GM18907 (cell line): Measurements from ENCODE around the gene C8G.

Experiments used
- ATAC-seq: cut with Tn5 transposase; IDR thresholded peaks from one replicate; pipeline ENCODE4 v1.9.1; 2021; ENCODE audit warnings: mild to moderate bottlenecking, moderate library complexity; ENCODE audit not compliant: unreplicated experiment

C8G gene

GRCh38 chr9:136964833-136965422, 19.9 kb downstream of the C8G start:
- ATAC-seq, result no peak

GRCh38 chr9:136965771-136966484, 20.9 kb downstream of the C8G start:
- ATAC-seq, result no peak

- no peak for ATAC-seq
Observed at GRCh38 chr9:136968333-136969127, 23.5 kb downstream of the C8G start.

GRCh38 chr9:136969150-136969549, 24.1 kb downstream of the C8G start:
- ATAC-seq, result no peak

DNA sequence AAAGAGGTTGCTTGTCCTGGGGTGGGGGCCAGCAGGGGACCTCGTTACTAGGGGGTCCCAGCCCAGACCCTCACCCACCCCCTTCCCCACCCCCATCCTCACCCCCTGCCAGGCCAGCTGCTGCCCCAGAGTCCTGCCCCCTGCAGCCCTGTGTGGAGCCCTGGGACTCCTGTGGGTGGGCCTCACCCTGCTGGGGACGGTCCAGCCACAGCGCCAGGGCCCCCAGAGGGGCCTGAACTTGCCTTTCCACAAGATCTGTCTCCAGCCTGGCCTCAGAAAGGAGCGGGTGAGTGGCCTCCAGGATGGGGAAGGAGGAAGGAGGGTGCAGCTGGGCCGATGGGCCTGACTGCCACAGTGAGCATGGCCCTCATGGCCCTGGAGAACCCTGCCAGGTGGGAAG, 24.7 kb downstream of the C8G start:
- ATAC-seq, result no peak

- no peak for ATAC-seq
Observed at GRCh38 chr9:136970361-136970760, 25.3 kb downstream of the C8G start.

GRCh38 chr9:136971746-136972145, 26.7 kb downstream of the C8G start:
- no peak for ATAC-seq

DNA sequence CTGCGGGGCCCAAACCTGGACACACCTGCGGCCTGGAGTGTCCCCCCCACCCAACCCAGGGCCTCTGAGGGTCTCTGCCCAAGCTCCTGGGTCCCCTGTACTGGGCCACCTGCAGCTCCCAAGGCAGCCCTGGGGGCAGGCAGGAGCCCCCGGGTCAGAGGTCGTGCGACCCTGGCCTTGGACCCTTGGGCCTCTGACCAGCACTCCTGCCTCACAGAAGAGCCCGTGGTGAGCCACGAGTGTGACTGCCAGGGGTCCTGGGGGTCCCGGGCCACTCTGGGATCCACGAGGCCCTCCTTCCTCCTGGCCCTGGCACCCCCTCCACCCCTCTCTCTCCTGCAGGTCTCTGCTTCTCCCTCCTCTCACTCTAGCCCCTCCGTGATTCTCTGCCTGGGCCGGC, 27.3 kb downstream of the C8G start:
- ATAC-seq, result no peak

GRCh38 chr9:136972743-136973142, 27.7 kb downstream of the C8G start:
- no peak for ATAC-seq

DNA sequence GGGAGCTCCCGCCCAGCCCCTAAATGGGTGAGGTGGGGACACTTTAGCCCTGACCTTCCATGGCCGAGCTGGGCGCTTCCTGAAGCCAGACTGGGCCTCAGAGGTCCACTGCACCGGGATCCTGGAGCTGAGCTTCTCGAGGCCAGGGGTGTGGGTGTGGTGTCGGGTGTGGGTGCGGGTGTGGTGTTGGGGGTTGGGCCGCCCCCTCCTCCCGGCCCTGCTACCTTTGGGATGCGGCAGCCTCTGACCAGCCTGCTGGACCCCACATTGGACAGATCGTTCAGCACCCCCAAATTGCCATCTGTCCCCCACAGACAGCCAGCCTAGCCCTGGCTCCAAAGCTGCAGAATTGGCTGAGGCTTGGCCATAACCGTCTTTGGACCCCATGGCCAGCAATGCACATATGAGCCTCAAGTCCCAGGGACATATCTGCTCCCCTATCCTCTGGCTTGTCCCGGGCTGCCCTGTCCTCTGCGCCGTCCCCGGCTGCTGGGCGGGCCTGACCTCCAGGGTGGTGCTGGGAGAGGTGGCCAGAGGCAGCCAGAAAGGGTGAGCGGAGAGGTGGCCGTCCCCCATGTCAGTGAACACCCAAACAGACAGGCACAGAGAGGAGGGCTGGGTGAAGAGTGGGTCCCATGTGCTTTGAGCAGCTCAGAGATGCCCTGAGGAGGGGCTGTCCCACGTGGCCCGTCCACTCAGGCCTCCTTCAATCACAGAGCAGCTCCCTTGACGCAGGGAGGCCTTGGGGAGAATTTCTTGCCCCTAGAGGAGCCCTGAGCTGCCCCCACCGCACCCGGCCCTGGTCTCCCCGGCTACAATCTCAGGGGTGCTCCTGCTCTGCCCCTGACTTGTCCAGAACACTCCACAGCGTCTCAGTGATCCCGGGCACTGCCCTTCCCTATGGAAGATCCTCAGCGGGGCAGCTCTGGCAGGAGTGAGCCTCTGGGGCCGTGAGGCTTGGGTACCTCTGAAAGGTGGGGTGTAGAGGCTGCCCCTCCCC, 28.9 kb downstream of the C8G start:
- ATAC-seq, result no peak

DNA sequence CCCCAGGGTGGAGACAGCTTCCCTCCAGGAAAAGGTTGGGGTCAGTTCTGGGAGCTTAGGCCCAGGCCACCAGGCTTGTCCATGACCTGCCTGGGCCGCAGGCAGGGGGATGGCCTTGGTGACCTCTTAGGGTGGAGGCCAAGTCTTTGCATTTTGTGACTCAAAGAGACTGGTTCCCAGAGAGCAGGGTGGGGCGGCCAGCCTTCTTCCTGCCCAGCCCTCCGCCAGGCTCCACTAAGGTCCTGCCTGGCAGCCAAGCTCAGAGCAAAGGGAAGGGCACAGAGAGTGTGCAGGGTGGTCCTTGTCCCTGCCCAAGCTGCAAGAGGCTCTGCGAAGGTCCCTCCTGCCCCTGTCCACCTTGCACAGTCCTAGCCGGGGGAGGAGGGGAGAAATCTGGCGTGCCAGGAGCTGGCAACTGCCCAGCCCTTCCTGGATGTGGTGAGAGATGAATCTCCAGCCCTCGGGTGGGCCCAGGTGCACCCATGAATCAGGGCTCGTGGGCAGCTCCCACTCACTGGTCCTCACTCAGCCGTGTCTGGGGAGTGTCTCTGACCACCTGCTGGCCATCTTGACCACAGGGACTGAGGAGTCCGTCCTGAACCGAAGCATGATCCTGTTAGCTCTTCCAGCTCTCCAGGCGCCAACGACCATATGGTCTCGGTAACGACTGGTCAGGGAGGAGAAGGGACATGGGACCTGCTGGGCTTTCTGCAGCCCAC, 29.9 kb downstream of the C8G start:
- ATAC-seq, result no peak

DNA sequence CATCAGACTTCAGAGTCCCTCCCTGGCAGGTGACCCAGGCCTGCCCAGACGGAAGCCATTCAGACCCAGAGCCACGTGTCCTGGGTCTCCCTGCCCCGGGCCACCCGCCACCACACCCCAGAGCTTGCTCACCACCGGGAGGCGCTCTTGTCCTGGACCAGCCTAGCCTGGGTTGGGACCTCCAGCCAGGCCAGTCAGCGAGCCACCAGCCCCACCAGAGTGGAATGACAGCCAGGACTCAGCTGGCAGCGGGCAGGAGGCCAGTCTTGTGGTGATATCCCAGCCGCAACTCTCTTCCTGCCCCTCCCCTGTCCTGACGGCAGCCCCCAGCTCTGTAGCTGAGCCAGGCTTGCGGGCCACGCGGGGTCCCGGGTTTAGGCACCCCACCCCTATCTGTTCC, 30.6 kb downstream of the C8G start:
- ATAC-seq, result no peak

- no peak for ATAC-seq
Observed at GRCh38 chr9:136977223-136977622, 32.2 kb downstream of the C8G start, which contains the start of gene PTGDS. Gene PTGDS (plus strand): TSS chr9:136977504. CDS start chr9:136977579, 75 bp downstream.

GRCh38 chr9:136977649-136978072, 32.6 kb downstream of the C8G start:
- ATAC-seq, result no peak

GRCh38 chr9:136978073-136978864, 33.2 kb downstream of the C8G start:
- no peak for ATAC-seq

DNA sequence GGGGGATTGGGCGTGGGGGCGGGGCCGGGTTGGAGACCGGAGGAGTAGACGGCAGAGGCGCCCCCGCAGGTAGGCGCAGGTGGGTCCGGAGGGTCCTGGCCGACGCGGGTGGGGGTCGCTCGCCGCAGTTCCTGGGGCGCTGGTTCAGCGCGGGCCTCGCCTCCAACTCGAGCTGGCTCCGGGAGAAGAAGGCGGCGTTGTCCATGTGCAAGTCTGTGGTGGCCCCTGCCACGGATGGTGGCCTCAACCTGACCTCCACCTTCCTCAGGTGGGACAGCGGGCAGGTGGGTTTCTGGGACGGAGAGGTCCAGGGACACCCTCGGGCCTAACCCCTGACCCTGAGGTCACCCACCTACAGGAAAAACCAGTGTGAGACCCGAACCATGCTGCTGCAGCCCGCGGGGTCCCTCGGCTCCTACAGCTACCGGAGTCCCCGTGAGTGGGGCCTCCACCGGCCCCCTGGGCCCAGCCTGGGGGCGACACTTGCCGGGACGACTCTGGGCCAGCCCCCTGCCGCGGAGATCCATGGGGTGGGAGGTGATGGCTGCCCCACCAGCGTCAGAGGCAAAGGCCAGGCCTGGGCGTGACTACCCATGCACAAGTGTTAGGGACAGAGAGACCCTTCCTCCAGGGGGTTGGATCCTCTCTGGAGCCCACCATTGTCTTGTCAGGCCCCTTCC, 34.0 kb downstream of the C8G start:
- ATAC-seq, result no peak

GRCh38 chr9:136979769-136980587, 34.9 kb downstream of the C8G start:
- no peak for ATAC-seq
